ENCODE data around the gene HERPUD2.
"Not testable (repeated sequence)": the region's sequence is repeated elsewhere in the genome, so short reads cannot be mapped to it uniquely, and the experiment has no call there.

Gene HERPUD2

DNA sequence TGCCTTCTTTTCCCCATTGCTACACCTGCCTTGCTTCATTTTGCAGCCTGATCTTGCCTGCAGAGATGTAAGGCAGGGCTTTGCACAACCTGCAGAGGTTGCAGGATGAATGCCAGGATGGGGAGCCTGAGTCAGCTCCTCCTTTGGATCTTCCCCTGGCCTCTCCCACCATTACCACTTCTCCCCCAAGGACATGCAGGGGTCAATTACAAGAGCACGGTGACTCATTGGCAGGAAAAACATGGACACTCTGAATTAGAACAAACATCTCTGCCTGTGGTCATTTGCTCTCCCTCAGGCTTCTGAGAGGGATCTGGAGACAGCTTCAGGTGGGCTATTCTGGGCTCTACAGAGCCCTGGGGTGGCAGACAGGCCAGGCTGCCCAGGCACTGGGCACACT, 89.2 kb downstream of the HERPUD2 start:
- no peak for DNase-seq (ENCODE audit: low spot score)

DNA sequence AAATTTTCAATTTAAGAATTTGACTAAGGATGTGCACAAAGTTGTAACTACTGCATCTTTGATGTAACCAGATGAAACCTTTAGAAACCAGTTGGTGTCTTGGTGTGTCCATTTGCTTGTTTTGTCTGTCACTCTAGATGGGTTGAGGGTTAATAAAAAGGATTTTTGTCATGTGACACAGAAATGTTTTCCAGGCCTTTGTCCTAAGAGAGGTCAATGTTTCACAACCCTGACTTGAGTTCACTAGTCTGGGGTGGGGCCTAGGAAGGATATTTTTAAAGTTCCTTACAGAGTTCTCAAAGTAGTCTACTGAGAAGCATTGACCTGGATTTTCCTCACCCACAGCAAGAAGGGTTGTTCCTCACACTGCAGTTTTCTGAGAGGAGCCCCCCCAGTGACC, 90.3 kb downstream of the HERPUD2 start:
- no peak for DNase-seq (ENCODE audit: low spot score)

DNA sequence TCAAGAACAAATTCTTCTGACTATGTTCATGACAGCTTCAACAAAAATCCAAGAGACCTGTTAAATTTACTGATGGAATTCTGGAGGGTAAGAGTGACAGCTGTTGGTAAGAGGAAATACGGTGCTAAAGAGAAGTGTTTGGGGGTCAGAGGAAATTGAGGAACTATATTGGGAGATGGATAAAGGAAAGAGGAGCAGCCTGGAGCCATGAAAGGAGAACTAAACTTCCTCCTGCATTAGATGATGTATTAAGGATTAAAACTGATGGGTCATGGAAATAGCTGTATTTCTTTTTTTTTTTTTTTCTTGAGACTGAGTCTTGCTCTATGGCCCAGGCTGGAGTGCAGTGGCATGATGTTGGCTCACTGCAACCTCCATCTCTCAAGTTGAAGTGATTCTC, 95.3 kb downstream of the HERPUD2 start:
- no peak for DNase-seq (ENCODE audit: low spot score)

DNA sequence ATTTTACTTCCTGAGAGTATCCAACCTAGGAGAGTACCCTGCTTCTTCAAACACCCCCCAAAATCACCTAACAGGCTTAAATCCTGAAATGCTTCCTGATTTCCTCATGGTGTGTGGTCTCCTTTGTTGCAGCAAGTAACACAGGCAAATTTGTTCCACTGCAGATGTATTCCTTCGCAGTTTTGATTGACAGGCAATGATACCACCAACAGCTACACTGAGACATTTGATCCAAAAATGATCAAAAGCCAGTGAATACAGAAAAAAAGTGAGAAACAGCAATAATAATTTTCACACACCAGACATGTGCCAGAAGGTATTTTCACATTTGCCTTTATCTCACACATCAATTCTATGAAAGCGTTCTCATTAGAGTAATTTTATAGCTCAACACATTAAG, 95.9 kb downstream of the HERPUD2 start:
- DNase-seq (ENCODE audit: low spot score) = no peak

DNA sequence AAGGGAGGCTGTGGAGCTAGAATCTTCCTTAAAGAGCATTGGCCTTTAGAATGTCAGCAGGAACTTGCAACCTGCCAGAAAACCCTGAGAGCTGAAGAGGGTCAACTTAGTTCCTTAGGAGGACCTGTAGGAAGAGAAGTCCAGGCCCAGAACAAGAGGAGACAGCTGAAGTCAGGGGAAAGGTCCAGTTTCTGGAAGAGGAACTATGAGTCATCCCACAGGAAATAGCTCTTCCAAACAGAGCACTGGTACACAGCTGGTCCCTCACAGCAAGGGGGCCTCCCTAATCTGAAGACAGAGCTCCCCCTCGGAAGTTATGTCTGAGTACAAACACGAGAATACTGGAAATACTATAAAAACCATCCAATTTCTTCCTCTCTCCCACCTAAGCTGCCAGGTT, 98.9 kb downstream of the HERPUD2 start:
- peak; percentile 2 for DNase-seq (ENCODE audit: low spot score)

DNA sequence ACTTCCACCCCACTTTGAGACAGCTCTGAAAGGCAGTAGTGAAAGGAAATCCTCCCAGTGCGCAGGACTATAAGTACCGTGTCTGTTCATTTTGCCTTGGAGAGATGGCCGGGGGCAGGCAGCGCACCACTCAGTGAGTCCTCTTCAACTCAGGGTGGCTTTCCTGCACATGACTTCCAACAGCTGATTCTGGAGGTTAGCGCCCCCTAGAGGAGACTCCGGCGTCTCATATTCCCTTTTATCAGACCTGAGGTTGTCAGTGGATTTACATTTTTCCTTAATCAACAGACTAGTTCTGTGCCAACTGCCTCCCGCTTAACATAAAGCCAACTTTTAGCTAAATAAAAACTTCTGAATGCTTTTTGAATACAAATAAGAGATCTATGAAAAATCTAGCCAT, 101.0 kb downstream of the HERPUD2 start:
- DNase-seq (ENCODE audit: low spot score) = no peak

DNA sequence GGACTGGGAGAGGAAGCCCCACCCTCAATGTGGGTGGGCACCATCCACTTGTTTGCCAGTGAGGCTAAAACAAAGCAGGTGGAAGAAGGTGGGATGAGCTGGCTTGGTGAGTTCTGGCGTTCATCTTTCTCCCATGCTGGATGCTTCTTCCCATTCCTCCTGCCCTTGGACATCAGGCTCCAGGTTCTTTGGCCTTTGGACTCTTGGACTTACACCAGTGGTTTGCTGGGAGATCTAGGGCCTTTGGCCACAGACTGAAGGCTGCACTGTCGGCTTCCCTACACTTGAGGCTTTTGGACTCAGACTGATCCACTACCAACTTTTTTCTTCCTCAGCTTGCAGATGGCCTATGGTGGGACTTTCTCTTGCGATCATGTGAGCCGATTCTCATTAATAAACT, 106.3 kb downstream of the HERPUD2 start:
- DNase-seq (ENCODE audit: low spot score) = no peak

DNA sequence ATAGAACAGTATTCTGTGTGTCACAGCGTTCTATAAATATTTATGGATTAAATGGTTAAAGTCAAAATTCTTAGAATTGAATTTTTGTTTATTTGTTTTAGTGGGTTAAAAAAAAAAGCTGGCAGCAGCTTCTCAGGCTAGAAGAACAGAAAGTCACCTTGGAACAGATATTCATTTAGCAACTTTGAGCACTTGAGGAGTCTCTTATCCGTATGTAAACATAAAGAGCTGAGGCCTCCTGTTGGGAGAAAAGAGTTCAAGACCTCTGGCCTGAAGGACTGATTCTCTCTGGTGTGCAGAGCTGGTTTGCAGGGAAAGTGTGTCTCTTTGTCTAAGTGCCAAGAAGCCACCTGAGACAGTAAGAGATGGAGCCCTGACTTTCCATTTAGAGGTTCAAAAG, 109.9 kb downstream of the HERPUD2 start:
- no peak for DNase-seq (ENCODE audit: low spot score)

DNA sequence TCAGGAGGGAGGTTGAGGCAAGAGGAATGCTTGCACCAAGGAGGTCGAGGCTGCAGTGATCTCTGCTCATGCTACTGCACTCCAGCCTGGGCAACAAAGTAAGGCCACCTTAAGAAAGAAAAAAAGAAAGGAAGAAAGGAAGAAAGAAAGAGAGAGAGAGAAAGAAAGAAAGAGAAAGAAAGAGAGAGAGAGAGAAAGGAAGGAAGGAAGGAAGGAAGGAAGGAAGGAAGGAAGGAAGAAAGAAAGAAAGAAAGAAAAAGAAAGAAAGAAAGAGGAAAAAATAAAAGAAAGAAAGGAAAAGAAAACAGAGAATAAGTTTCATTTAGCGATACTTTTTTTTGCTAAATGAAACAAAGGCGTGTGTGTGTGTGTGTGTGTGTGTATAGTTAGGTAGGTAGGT, 110.4 kb downstream of the HERPUD2 start:
- not testable (repeated sequence) for DNase-seq (ENCODE audit: low spot score)
